Panc1 (cell line): ENCODE results near the gene RALGPS2. TPM values are rescaled to one million over a fixed set of nuclear protein-coding genes. Genes with fewer than 3 reads are reported as not detected.
"Not testable (repeated sequence)": the region's sequence is repeated elsewhere in the genome, so short reads cannot be mapped to it uniquely, and the experiment has no call there.

Experiments used
- ATAC-seq: fragments of 200-7000 bp; cut with Tn5 transposase; 2 replicates; pipeline ENCODE4 v1.9.1; 2020; ENCODE audit warnings: mild to moderate bottlenecking, moderate library complexity
- BruUV-seq: library from RNA; stranded (reverse); fragments of 400-500 nt; replicated peaks from 2 replicates; lab custom pipeline; 2021; lab: Mats Ljungman, UMichigan
- CTCF ChIA-PET: fragments of 300-600 bp; sonication (Branson Sonifier 250); formaldehyde crosslinking; loops from one replicate; lab custom pipeline; 2022; ENCODE audit warnings: antibody characterized with exemption; lab: Charles Lee
- POLR2A ChIA-PET: fragments of 300-600 bp; sonication (Branson Sonifier 250); formaldehyde crosslinking; loops from one replicate; lab custom pipeline; 2022; ENCODE audit warnings: antibody characterized with exemption; lab: Charles Lee
- DNase-seq: peaks from one replicate; pipeline ENCODE4 v3.0.0-alpha.2; 2010; ENCODE audit warnings: low read depth, low spot score
- H3K27ac ChIP-seq: 2 replicates; pipeline ENCODE4 v1.5.1; 2011; ENCODE audit warnings: mild to moderate bottlenecking, low read length, inconsistent platforms
- H3K27me3 ChIP-seq: fragments of 200-500 bp; sonication (Bioruptor generic); 2 replicates; pipeline ENCODE4 v1.6.0; 2014; ENCODE audit warnings: low read length, inconsistent platforms; ENCODE audit not compliant: control insufficient read depth, insufficient read depth
- H3K36me3 ChIP-seq: fragments of 200-500 bp; sonication (Bioruptor generic); 2 replicates; pipeline ENCODE4 v1.5.1; 2014; ENCODE audit warnings: inconsistent platforms, mild to moderate bottlenecking, low read length, moderate library complexity; ENCODE audit not compliant: control insufficient read depth, insufficient read depth
- H3K4me1 ChIP-seq: 2 replicates; pipeline ENCODE4 v1.5.1; 2011; ENCODE audit warnings: inconsistent platforms, mild to moderate bottlenecking, low read length, moderate library complexity; ENCODE audit not compliant: control insufficient read depth, insufficient read depth
- H3K4me3 ChIP-seq, 2 experiments: 2 replicates each; pipeline ENCODE4 v1.5.1; 2011 to 2012; ENCODE audit warnings: low read depth in 2 of 2, low read length in 2 of 2, mild to moderate bottlenecking in 2 of 2, inconsistent platforms in 1 of 2, moderate library complexity in 1 of 2
- H3K9me3 ChIP-seq: fragments of 200-500 bp; sonication (Bioruptor generic); 2 replicates; pipeline ENCODE4 v1.5.1; 2014; ENCODE audit warnings: low read depth, mild to moderate bottlenecking, inconsistent platforms, low read length, moderate library complexity; ENCODE audit not compliant: control insufficient read depth, insufficient read depth
- CTCF ChIP-seq: fragments of 450-650 bp; IDR thresholded peaks from 2 replicates; pipeline ENCODE4 v1.5.1; 2017; ENCODE audit warnings: mild to moderate bottlenecking
- POLR2AphosphoS5 ChIP-seq: IDR thresholded peaks from 2 replicates; pipeline ENCODE4 v1.6.1; 2012; ENCODE audit warnings: mild to moderate bottlenecking, low read depth, low read length, moderate library complexity
- REST ChIP-seq, 2 experiments: IDR thresholded peaks; 2 replicates each; pipeline ENCODE4 v1.6.1; 2011 to 2012; ENCODE audit warnings: low read depth in 2 of 2, control low read depth in 1 of 2, low read length in 1 of 2, mild to moderate bottlenecking in 1 of 2, moderate library complexity in 1 of 2; ENCODE audit not compliant: insufficient read depth in 1 of 2
- SIN3A ChIP-seq: IDR thresholded peaks from 2 replicates; pipeline ENCODE4 v1.6.1; 2012; ENCODE audit warnings: low read depth, mild to moderate bottlenecking, low read length, moderate library complexity, borderline replicate concordance; ENCODE audit not compliant: insufficient read depth
- TCF7L2 ChIP-seq: IDR thresholded peaks from 2 replicates; pipeline ENCODE4 v1.6.1; 2011; ENCODE audit warnings: mild to moderate bottlenecking, low read depth, low read length, inconsistent platforms
- in situ Hi-C: cut with HindIII; loops from 2 replicates; pipeline ENCODE4 v1.10.0; 2016; ENCODE audit warnings: low sequenced_read_pairs, low pct_unique_long_range_greater_than_20kb
- intact Hi-C: fragments of 100-400 bp; cut with micrococcal nuclease; formaldehyde crosslinking; loops from one replicate; pipeline ENCODE4 v1.10.0; 2022; ENCODE audit not compliant: unreplicated experiment
- total RNA-seq: library from RNA; stranded (reverse); gene quantifications from one replicate; pipeline ENCODE4 v1.2.1, GENCODE V29; 2021; ENCODE audit not compliant: unreplicated experiment

RALGPS2 gene
- total RNA-seq, 1 experiment from 2014 or later, result 5.4 TPM

GRCh38 chr1:178947677-178947981, 222.6 kb downstream of the RALGPS2 start:
- POLR2A ChIA-PET, result no interaction called here
- CTCF ChIA-PET, result no interaction called here
- no TSS peak for BruUV-seq

GRCh38 chr1:178948676-178949075, 223.6 kb downstream of the RALGPS2 start:
- Histone ChIP-seq H3K9me3 (no peaks in the 10 kb centered on the region), H3K36me3 (no peaks in the 10 kb centered on the region), H3K27ac (no peak overlapping the region), H3K27me3 (no peaks in the 10 kb centered on the region; the same call in 1 of the 2 replicates), H3K4me3 (no peak overlapping the region), H3K4me1 (no peaks in the 10 kb centered on the region)
- TF ChIP-seq POLR2AphosphoS5, result no peak
- no peak for TF ChIP-seq TCF7L2
- no peak for TF ChIP-seq REST (IDR thresholded peaks at IDR 0.05; ENCODE audit: insufficient read depth in 1 of 2, low read depth in 2 of 2, low read length in 1 of 2)
- no peak for TF ChIP-seq CTCF
- TF ChIP-seq SIN3A, result no peak
- DNase-seq (no peak), ATAC-seq (no peak)
- intact Hi-C loops, result no loop called here
- BruUV-seq, result no TSS peak
- in situ Hi-C loops, result no loop called here
- ChIA-PET POLR2A (no interaction called here), CTCF (no interaction called here)

More at GRCh38 chr1:178947677-178947981, 222.6 kb downstream of the RALGPS2 start:
- TF ChIP-seq POLR2AphosphoS5, result no peak
- H3K27me3 ChIP-seq, result no peaks in the 10 kb centered on the region; the same call in 1 of the 2 replicates
- ATAC-seq (no peak), DNase-seq (no peak)
- H3K9me3 ChIP-seq, result no peaks in the 10 kb centered on the region
- no peaks in the 10 kb centered on the region for H3K36me3 ChIP-seq
- intact Hi-C loops, result no loop called here
- in situ Hi-C loops, result no loop called here
- no peaks in the 10 kb centered on the region for H3K4me1 ChIP-seq
- H3K27ac ChIP-seq, result no peak overlapping the region
- H3K4me3 ChIP-seq, result no peak overlapping the region

GRCh38 chr1:178949866-178950265, 224.8 kb downstream of the RALGPS2 start:
- BruUV-seq, H3K27ac ChIP-seq, H3K36me3 ChIP-seq, H3K4me3 ChIP-seq, intact Hi-C loops, DNase-seq, POLR2A ChIA-PET, in situ Hi-C loops, CTCF ChIA-PET, ATAC-seq, H3K4me1 ChIP-seq, H3K27me3 ChIP-seq, H3K9me3 ChIP-seq: not testable (repeated sequence)
